GM19395 (cell line): ENCODE measurements around the gene GRIK2.

Experiments
- ATAC-seq: cut with Tn5 transposase; IDR thresholded peaks from one replicate; pipeline ENCODE4 v1.9.1; 2021; ENCODE audit warnings: mild to moderate bottlenecking, moderate library complexity; ENCODE audit not compliant: unreplicated experiment

The GRIK2 gene

DNA sequence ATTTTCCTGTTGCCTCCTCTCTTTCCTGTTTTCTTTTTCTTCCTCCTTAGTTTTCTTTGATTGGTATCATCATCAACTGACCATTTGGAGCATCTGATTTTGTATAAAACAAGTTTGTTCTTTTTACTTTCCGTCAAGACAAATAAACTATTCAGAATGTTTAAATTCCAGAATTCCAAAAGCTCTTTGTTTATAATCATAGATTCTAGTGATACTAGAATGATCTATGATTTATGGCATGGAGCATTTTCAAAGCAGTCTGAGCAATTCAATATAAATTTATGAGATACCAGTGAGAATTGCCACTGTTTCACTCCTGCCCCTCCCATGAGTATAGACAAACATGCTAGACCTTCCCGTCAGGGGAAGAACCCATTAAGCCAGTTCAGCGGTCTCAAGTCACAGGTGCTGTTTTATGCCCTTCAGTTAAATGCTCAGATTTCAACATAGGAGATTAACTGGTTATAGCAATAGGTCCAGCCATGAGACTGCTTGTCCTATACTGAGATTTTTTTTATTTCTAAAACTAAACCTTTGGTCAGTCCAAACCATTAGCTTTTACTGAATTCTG, 60.7 kb downstream of the GRIK2 start:
- no peak for ATAC-seq

DNA sequence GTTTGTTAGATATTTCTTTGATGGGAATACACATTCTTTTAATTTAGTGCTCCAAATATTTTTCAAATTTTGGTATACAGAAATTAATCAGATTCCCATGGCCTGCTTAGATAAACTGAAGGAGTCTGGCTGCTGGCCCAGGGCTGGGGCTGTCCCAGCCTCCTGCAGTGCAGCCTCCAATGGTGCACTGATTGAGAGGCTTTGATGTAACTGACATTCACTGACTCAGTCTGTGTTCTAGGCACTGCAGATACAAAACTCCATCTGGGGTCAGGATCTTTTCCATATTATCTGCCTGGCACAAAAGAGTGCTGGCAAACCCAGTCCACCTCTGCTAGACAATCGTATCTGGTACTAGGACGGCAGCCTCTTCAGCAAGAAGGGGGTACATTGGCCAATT, 64.8 kb downstream of the GRIK2 start:
- no peak for ATAC-seq

DNA sequence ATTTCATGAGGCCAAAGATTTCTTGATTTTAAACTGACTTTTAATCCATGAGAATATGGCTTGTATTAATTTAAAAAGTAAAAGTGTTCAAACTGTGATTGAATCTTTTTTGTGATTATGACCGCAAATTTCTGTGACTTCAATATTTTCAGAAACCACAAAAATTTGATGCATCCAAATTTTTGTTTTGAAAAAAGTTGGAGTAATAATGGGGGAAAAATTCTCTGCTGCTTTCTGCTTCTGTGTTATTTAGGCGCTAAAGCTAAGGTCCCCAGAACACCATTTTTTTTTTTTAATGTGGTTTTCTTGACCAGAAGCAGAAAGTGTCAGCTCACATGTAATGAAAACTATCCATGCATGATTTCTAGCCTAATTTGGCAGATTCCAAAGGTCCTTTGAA, 65.3 kb downstream of the GRIK2 start:
- no peak for ATAC-seq

DNA sequence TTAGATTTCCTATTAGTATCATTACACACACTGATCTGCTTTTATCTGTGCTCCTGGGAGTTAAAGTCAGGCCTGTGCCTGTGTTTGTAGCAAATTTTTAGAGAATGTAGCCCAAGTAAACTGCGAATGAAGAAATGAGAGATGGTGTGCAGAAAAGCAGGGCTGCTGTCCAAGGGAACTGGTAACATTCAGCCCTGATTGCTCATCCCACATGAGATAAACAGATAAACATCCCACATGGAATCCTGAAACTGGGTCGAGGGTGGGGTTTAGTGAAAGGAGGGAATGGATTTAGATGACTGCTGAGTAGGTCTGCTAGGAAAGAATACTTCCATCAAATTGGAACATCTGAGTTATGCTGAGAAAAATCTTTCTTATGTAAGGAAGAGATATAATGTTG, 69.1 kb downstream of the GRIK2 start:
- ATAC-seq: no peak

DNA sequence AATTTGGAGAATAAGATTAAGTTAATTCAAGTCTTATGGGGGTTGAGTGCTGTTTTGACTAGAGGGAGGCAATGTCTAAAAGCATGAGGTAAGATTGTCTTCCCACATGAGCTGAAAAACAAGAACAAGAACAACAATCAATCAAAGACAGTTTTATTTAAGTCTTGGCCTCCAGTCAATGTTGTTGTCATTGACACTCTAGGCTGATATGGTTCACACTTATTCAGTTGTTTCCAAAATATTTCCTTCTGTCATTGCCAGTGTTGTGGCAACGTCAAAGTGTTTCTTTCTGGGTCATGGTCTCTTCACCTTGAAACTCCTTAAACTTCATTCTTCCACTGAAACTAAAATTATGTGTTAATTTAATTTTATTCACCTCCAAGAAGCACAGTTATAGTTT, 72.4 kb downstream of the GRIK2 start:
- ATAC-seq: no peak

DNA sequence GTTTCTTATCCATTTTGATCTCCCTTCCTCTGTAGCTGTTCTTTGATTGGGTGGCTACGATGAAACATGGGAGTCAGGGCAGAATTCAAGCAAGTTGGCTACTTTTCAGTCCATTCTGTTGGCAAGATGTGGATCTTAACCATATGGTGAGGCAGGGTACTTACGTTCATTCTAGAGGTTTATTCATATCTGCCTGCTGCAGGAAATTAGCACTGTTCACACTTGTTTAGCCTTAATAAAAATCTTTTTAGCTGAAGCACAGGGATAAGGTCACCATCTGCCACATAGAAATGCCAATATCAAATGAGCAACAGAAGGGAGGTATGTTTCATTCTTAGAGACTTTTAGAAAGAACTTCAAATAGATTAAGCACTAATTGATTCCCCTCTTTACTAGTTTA, 83.9 kb downstream of the GRIK2 start:
- no peak for ATAC-seq

DNA sequence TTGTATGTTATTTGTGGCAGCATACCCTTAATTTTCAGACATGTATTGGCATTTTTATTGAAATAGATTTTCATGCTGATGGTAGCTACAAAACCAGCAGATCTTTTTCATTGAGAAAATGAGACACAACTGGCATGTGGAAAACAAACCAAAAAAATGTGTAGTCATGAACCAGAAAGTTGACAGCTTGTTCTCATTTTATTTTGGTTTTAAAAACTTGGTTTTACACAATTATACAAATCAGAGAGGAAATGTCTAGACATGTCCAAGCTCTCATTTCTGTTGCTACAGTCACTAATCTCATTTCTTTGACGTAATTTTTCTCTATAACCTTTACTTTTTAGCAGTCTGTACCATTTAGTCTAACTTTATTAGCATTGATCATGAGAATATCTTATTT, 85.4 kb downstream of the GRIK2 start:
- no peak for ATAC-seq

DNA sequence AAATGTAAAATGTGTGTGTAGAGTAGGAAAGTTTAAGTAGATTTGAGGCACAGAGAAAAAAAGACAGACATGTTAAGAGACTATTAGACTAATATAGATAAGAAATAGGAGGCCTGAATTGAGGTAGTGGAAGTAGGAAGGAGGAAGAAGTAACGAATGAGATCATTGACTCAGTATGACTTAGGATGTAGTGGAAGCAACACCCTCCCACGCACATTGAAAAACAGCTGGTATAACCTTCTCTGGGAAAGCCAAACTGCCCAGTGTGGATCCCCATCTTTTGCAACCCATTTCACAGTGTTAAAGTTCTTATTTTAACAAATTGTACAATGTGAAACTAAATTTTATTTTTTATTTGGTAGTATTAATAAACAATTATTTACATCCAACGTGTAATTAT, 89.1 kb downstream of the GRIK2 start:
- no peak for ATAC-seq

DNA sequence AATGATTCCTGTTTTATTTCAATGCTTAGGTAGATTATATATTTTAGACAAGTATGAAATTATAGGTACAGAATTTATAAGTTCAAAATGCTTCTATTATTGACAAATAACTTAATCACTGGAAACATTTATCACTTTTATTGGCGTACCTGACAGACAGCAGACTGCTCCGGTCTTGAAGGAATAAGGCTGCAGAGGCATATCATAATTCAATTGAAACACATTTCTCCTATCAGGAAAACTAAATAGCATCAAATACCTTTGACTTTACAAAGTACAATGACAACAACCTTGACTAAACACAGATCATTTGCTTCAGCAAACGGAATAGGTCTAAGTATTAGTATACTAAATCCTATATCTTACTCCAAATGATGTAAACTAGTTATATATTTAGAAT, 91.3 kb downstream of the GRIK2 start:
- no peak for ATAC-seq

DNA sequence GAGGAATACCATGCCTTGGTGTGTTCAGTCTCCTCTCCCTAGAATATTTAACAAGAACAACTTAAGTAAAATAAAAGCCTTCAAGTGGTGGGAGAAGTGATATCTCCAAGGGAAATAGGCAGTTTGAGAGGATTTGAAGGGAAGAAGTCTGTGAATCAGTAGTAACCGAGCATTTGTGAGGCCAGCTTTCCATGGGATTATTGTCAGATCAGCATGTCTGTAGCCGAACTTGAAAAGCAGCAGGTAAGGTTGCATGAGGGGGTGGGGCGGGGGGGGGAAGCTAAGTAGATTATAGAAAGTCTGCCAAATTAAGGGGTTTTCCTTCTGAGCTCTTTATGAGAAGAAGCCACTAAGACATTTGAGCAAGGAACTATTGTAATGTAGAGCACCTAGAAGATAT, 92.6 kb downstream of the GRIK2 start:
- no peak for ATAC-seq

DNA sequence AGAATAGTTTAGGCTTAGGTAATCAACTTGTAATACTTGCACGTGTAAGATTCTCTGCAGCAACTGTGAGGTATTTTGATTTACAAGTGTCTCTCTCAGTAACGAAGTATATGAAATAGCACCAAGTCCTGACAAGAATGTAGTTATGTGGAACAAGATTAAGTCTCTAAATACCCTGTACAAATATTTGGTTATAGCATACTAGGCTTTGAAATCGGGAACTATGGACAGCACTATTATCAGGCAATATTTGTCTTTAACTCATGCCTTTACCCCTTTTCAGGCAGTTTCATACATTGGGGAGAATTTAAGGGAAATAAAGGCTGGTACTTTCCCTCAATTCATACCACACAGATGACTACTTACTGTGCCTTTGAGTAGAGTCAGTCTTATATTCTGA, 93.2 kb downstream of the GRIK2 start:
- ATAC-seq: no peak

DNA sequence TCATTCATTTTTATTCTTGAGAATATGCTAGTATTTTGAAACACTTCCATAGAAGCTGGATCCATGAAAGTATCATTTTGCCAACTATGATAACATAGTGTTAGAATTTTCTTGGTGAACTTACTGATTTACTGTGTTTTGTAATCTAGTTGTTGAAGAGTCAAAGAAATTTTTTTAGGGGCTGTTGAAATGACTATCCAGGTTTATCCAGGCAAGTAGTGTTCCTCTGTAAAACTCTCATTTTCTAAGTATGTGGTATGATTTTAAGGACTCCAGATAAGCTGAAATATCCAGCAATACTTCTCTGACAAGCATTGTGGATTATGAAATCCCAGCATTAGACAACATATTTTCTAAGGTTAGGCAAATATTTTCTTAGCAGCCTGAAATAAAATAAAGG, 95.9 kb downstream of the GRIK2 start:
- ATAC-seq: no peak

DNA sequence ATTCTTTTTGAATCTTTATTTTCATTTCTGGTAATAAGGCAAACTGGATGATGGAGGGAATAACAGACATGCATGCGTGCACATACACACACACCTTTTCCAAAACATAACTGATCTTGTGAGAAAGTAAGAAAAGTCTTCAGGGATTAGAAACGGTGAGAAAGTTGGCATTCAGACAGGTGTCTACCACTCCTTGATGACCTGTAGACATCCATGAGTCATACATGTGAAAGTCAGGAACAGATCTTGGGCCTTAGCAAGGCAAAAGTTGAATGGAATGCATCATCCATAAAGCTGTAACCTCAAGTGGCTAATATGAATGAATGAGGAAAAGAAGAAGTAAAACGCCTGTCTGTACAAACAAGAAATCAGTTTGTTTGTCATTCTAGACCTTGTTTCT, 97.3 kb downstream of the GRIK2 start:
- ATAC-seq: no peak

DNA sequence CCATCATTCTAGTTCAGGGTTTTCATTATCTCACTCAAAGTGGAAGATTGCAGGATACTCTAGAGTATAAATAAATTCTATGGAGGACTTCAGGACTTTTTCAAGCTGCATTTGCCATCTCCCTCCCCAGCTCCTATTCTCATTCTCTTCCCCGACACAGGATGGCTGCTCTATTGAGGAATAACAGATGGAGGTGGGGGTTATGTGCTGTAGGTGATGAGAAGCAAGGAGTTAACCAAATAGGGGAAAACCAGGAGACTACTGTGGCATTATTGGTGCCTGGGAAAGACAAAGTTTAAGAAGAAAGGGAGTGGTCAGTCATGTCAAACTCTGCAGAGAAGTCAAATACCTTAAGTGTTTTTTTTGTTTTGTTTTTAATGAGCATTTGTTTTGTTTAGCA, 109.3 kb downstream of the GRIK2 start:
- ATAC-seq: no peak

DNA sequence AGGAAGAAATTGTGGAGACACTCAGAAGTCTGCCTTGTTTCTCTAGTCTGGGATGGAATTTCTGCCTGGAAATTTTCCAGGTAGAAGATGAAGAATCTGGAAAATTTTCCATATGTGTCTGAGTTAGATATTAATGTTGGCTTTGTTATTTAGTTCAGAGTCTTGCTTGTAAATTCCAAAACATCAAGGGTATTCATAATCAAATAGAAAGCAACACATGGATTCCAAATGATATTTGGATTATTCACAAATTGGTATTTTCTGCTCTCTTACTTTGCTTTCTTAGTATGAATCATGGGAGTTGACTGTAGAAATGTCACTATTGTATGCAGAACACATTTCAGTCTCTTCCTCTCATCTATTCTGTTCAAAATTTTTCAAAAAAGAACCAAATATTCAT, 116.0 kb downstream of the GRIK2 start:
- ATAC-seq: no peak

DNA sequence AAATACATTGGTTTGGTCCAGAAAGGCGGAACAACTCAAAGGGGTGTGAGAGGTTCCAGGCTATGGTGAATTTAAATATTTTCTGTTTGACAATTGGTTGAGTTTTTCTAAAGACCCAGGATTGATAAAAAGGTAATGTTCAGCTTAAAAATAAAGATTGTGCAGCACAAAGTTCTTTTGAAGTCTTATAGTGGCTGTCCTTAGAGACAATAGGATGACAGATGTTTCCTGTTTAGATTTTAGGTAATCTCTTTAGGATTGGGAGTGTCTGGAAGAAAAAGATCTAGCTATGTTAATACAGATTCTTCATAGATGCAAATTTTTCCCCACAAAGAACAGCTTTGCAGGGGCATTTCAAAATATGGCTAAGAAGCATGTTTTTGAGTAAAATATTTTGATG, 119.7 kb downstream of the GRIK2 start:
- no peak for ATAC-seq

DNA sequence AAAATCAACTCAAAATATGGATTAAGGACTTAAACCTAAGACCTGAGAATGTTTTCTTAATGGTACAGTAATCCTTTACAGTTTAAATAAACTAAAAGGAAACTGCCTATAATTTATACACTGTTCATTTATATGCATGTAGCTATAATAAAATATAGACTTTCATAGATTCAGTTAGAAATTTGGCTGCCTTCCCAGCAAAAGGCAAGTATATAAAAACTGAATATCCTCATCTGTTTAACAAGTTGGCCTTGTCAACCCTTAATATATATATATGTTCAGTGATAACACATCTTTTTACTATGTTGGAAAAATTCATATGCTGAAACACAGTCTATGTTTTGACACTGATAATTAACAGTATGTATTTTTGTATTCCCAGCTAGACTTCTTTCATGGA, 123.1 kb downstream of the GRIK2 start:
- ATAC-seq: no peak

DNA sequence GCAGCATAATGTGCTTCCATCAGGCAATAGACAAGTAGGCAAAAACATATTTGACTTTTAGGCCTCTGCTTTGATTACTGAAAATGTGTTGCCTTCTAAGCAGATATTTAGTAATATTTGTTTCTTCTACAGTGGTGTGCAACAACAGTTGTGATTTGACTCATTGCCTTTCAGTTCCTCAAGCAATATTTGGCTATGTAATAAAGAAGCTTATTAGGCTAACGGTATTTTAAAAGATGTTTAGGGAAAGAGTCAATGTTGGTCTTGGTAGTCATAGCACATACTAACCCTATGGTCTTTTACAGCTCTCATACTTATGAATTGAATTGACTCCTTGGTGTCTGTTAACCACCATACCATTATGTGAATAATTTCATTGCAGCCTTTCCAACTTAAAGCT, 124.1 kb downstream of the GRIK2 start:
- ATAC-seq: peak; percentile 81

DNA sequence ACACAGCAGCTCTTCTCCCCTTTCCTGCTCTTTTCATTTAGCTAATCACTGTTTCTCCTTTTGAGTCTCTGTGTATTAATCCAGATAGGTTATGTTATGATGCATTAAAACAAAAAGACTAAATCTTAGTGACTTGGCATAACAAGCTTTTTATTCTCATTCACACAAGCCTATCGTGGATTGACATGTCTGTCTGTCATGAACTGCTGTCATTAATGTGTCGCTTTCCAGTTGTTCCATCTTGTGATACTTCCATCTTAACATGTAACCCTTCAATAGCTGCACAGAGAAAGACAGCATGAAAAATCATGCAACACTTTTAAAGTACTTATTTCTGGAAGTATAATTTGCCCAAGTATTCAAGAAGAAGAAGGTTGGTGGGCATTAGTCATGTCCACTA, 128.7 kb downstream of the GRIK2 start:
- ATAC-seq: no peak

DNA sequence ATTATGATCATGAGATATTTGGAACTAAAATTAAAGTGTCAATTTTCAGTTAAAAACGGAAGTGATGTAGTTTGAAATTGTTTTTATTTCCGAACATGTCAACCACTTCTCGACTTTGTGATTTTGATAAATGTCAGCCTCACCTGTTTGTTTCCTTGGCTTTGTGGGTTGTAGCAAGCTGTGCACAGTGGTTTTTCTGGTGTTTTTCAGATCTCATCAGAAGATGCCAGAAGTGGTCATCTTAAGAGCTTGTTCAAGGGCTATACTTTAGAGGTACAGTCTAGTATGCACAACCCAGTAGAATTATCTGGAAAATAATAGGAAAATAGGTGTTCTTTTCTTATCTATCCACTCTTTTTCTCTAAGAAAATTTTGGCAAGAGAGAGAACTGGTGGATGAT, 134.0 kb downstream of the GRIK2 start:
- ATAC-seq: no peak

DNA sequence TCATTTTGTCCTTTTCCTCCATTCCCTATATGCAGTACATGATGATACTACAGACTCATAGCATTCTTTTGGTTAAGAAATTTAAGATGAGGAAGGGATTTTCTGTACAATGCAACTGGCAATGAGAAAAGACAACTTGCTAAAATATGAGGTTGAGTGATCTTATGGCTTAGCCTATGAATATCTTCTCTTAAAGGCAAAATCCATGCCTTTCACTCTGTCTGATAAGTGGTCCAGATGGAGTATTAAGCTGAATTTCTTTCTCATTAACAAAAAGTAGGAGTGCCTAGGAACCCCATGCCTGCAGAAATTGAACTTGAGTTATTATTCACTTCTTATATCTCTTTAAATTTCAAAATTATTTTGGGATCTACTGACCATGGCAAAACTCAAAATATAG, 135.3 kb downstream of the GRIK2 start:
- no peak for ATAC-seq

DNA sequence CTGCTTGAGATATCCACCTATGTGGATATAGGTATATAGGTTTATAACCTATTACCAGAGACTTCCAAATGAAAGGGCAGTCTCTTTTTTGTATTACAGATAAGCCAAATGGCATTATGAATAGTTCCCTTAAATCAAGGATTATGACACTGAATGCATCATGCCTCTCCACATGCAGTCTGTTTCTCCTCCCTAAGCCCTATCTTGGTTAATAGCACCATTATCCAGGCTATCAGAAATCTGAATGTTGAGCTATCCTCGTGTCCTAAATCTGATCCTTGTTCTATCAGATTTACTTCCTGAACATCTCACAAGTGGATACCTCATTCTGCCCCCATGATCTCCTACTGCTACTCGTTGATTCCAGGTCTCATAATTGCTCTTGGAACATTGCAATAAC, 138.0 kb downstream of the GRIK2 start:
- ATAC-seq: no peak

DNA sequence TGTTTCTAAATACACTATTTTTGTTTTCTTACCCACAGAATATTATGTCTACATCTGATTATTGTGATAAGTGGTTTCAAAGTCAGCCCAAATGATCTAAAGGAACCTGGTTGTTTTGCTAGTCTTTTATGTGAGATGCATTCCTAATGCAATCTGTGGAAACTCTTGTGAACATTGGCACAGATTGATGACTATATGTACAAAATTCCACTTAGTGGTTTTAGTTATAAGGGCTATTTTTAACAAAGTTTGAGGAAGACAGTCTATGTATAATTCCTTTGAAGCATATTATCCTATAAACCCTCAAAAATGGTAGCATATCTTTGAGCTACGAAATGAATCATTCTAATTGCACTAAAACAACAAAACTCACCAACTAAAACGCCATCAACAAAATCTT, 140.9 kb downstream of the GRIK2 start:
- ATAC-seq: no peak

DNA sequence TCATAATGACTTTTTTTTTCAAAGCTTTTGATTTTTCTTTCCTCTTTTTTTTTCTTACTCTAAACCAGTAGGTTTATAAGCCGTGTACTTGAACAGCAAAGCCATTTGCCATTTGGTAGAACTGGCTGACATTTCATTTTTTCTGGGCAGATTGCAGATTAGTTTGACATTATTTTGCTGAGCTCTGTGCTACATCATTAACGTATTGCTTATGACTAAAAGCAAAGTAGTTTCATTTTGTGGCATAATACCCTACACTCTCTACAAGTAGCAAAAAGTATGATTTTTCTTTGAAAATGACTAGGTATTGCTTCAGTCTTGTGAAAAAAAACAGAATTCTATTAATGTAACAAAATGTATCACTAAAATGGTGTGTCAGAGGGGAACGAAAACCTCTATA, 141.3 kb downstream of the GRIK2 start:
- no peak for ATAC-seq
